HepG2 (cell line): Measurements from ENCODE around the gene SMAP2. TPM values are rescaled to one million over a fixed set of nuclear protein-coding genes. Genes with fewer than 3 reads are reported as not detected.
A peak's percentile ranks its signal among the peaks of the same experiment; 100 is the strongest.

ENCODE experiments used
- ATAD3A ChIP-seq: sonication (generic); formaldehyde crosslinking; IDR thresholded peaks from 2 replicates; pipeline ENCODE4 v1.4.0; 2020; ENCODE audit warnings: missing genetic modification reagents
- GABPB1 ChIP-seq: IDR thresholded peaks from 2 replicates; pipeline ENCODE4 v1.6.1; 2016; ENCODE audit warnings: mild to moderate bottlenecking, missing genetic modification reagents, moderate library complexity, missing compliant biosample characterization
- HDAC6 ChIP-seq: fragments of 200-600 bp; sonication (generic); IDR thresholded peaks from 2 replicates; pipeline ENCODE4 v1.7.0; 2017; ENCODE audit warnings: mild to moderate bottlenecking, antibody characterized with exemption, low read length, low read depth
- HHEX ChIP-seq: IDR thresholded peaks from 2 replicates; pipeline ENCODE4 v1.6.1; 2016; ENCODE audit warnings: control low read depth
- KLF11 ChIP-seq: IDR thresholded peaks from 2 replicates; pipeline ENCODE4 v1.6.1; 2016; ENCODE audit warnings: missing compliant biosample characterization
- SMAD3 ChIP-seq: sonication (generic); formaldehyde crosslinking; IDR thresholded peaks from 2 replicates; pipeline ENCODE4 v1.4.0; 2020; ENCODE audit warnings: missing genetic modification reagents
- SNRNP70 ChIP-seq: fragments of 200-400 bp; formaldehyde crosslinking; IDR thresholded peaks from 2 replicates; pipeline ENCODE4 v1.6.1; 2017; ENCODE audit warnings: mild to moderate bottlenecking, low read depth, low read length, moderate library complexity
- STAG1 ChIP-seq: sonication (generic); formaldehyde crosslinking; IDR thresholded peaks from 2 replicates; pipeline ENCODE4 v1.4.0; 2020; ENCODE audit warnings: missing genetic modification reagents
- ZBTB20 ChIP-seq: sonication (generic); formaldehyde crosslinking; IDR thresholded peaks from 2 replicates; pipeline ENCODE4 v1.8.1; 2023; ENCODE audit warnings: missing genetic modification reagents, low read depth, mild to moderate bottlenecking, borderline replicate concordance
- ZFP36 ChIP-seq: fragments of 150-350 bp; IDR thresholded peaks from 2 replicates; pipeline ENCODE4 v1.6.1; 2018; ENCODE audit warnings: borderline replicate concordance, low read length, low read depth; ENCODE audit not compliant: partially characterized antibody
- ZNF101 ChIP-seq: sonication (generic); formaldehyde crosslinking; IDR thresholded peaks from 2 replicates; pipeline ENCODE4 v1.4.0; 2020; ENCODE audit warnings: mild to moderate bottlenecking, low read depth, missing genetic modification reagents, borderline replicate concordance
- ZNF703 ChIP-seq: sonication (generic); formaldehyde crosslinking; IDR thresholded peaks from 2 replicates; pipeline ENCODE4 v1.5.1; 2020; ENCODE audit warnings: missing genetic modification reagents, mild to moderate bottlenecking, moderate library complexity, borderline replicate concordance
- ZNF780A ChIP-seq: sonication (generic); formaldehyde crosslinking; IDR thresholded peaks from 2 replicates; pipeline ENCODE4 v1.8.0; 2022; ENCODE audit warnings: mild to moderate bottlenecking, missing genetic modification reagents, moderate library complexity
- polyA plus RNA-seq, 8 experiments: library from polyadenylated mRNA; depleted of rRNA in 3 of 8; stranded (reverse) in 7 of 8; unstranded in 1 of 8; fragments of >200 nt; fragmentation: Illumina TruSeq in 4 of 8; extraction: Trizol in 4 of 8; gene quantifications; 2 replicates each; pipeline versions ENCODE4 v1.2.1 to v1.2.3, GENCODE V29; 2011 to 2016; ENCODE audit warnings: low read depth in 4 of 8, missing spikeins in 1 of 8, mixed read lengths in 1 of 8; ENCODE audit not compliant: insufficient read depth in 1 of 8
- total RNA-seq, 5 experiments: library from RNA; depleted of rRNA; stranded (reverse); fragments of >200 nt; fragmentation: Illumina TruSeq; extraction: Trizol; gene quantifications; 2 replicates each; pipeline ENCODE4 v1.2.3, GENCODE V29; 2016; ENCODE audit warnings: low read depth in 1 of 5
- TF ChIP-seq, protein P1 (sequence below): sonication (generic); formaldehyde crosslinking; IDR thresholded peaks from 2 replicates; pipeline ENCODE4 v1.4.0; 2020; ENCODE audit warnings: mild to moderate bottlenecking, missing genetic modification reagents
- TF ChIP-seq, protein P2 (sequence below): sonication (generic); formaldehyde crosslinking; IDR thresholded peaks from 2 replicates; pipeline ENCODE4 v1.4.0; 2020; ENCODE audit warnings: missing genetic modification reagents
- TF ChIP-seq, protein P3 (sequence below): IDR thresholded peaks from 2 replicates; pipeline ENCODE4 v1.6.1; 2016
- TF ChIP-seq, protein P4 (sequence below): sonication (generic); formaldehyde crosslinking; IDR thresholded peaks from 2 replicates; pipeline ENCODE4 v1.4.0; 2020; ENCODE audit warnings: missing genetic modification reagents
- TF ChIP-seq, protein P5 (sequence below): sonication (generic); formaldehyde crosslinking; IDR thresholded peaks from 2 replicates; pipeline ENCODE4 v1.5.0; 2020; ENCODE audit warnings: missing genetic modification reagents
- TF ChIP-seq, protein P6 (sequence below): IDR thresholded peaks from 2 replicates; pipeline ENCODE4 v1.6.1; 2016; ENCODE audit warnings: control low read depth
- TF ChIP-seq, protein P7 (sequence below): sonication (generic); formaldehyde crosslinking; IDR thresholded peaks from 2 replicates; pipeline ENCODE4 v1.4.0; 2020; ENCODE audit warnings: mild to moderate bottlenecking, missing genetic modification reagents
- TF ChIP-seq, protein P8 (sequence below): sonication (generic); formaldehyde crosslinking; IDR thresholded peaks from 2 replicates; pipeline ENCODE4 v1.4.0; 2020; ENCODE audit warnings: missing genetic modification reagents, borderline replicate concordance

The SMAP2 gene
- total and polyA plus RNA-seq, 2 of the 13 experiments (the other 11 are each of a cell fraction or from before 2014, with no cell fraction given), result 19.0 to 22.3 TPM

DNA sequence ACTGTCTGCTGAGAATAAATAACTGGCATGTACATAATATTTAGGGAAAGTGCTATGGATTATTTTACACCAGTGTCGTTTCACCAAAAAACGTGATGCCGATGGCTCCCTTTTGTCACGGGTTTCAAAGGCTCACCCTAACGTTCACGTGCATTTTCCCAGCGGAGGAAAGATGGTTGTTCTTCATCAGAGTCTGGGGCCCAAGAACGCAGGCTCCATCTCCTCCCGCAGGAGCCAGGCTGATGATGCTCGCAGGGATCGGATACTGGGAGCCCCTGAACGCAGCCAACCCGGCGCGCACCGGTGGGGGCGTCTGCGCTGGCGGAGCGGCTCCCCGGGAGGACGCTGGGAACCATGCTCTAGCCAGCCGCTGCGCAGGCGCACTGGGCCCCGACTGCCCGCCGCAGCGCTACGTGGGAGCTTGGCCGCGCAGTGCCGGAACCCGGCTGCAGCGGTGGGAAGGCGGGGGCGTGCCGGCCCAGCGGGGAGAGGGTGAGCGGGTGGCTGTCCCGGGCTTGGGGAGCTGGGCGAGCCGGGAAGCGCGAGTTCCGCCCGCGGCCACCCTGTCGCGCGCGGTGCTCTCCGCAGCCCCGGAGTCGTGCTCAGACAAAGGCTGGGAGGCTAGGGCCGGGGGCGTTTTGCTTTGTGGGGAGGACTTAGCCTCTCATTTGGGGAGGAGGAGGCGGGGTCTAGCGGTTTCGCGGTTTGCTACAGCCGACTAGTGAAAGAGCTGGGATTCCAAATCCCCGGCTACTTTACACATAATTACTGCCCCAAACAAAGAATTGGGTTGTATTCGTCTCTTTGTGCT is 76.4 kb downstream of the SMAP2 start, which contains the start of gene ZFP69B (continued):
- TF ChIP-seq ZNF703 (CRISPR knock-in tag), result no peak
- TF ChIP-seq SNRNP70, result no peak
- TF ChIP-seq, protein P1, sequence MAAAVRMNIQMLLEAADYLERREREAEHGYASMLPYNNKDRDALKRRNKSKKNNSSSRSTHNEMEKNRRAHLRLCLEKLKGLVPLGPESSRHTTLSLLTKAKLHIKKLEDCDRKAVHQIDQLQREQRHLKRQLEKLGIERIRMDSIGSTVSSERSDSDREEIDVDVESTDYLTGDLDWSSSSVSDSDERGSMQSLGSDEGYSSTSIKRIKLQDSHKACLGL (CRISPR knock-in tag), result peak; percentile 91
- TF ChIP-seq, protein P2, sequence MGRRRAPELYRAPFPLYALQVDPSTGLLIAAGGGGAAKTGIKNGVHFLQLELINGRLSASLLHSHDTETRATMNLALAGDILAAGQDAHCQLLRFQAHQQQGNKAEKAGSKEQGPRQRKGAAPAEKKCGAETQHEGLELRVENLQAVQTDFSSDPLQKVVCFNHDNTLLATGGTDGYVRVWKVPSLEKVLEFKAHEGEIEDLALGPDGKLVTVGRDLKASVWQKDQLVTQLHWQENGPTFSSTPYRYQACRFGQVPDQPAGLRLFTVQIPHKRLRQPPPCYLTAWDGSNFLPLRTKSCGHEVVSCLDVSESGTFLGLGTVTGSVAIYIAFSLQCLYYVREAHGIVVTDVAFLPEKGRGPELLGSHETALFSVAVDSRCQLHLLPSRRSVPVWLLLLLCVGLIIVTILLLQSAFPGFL, result no peak
- peak; percentile 8; the same call in 1 of the 2 replicates for TF ChIP-seq STAG1 (CRISPR knock-in tag)
- TF ChIP-seq KLF11, result no peak
- TF ChIP-seq GABPB1 (CRISPR knock-in tag), result peak; percentile 85
- TF ChIP-seq, protein P3, sequence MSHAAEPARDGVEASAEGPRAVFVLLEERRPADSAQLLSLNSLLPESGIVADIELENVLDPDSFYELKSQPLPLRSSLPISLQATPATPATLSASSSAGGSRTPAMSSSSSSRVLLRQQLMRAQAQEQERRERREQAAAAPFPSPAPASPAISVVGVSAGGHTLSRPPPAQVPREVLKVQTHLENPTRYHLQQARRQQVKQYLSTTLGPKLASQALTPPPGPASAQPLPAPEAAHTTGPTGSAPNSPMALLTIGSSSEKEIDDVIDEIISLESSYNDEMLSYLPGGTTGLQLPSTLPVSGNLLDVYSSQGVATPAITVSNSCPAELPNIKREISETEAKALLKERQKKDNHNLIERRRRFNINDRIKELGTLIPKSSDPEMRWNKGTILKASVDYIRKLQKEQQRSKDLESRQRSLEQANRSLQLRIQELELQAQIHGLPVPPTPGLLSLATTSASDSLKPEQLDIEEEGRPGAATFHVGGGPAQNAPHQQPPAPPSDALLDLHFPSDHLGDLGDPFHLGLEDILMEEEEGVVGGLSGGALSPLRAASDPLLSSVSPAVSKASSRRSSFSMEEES (CRISPR knock-in tag), result no peak
- TF ChIP-seq ZBTB20 (CRISPR knock-in tag), result no peak
- TF ChIP-seq, protein P4, sequence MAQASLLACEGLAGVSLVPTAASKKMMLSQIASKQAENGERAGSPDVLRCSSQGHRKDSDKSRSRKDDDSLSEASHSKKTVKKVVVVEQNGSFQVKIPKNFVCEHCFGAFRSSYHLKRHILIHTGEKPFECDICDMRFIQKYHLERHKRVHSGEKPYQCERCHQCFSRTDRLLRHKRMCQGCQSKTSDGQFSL (CRISPR knock-in tag), result no peak
- TF ChIP-seq, protein P5, sequence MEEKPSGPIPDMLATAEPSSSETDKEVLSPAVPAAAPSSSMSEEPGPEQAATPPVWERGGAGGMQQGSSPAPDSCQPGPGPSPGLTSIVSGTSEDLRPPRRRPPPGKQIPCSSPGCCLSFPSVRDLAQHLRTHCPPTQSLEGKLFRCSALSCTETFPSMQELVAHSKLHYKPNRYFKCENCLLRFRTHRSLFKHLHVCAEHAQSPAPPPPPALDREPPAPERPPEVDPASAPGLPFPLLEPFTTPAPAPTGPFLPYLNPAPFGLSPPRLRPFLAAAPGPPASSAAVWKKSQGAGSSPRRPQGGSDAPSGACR (CRISPR knock-in tag), result peak; percentile 94; the same call in 1 of the 2 replicates
- no peak for TF ChIP-seq HDAC6
- no peak for TF ChIP-seq HHEX
- TF ChIP-seq ZFP36, result no peak
- TF ChIP-seq, protein P6, sequence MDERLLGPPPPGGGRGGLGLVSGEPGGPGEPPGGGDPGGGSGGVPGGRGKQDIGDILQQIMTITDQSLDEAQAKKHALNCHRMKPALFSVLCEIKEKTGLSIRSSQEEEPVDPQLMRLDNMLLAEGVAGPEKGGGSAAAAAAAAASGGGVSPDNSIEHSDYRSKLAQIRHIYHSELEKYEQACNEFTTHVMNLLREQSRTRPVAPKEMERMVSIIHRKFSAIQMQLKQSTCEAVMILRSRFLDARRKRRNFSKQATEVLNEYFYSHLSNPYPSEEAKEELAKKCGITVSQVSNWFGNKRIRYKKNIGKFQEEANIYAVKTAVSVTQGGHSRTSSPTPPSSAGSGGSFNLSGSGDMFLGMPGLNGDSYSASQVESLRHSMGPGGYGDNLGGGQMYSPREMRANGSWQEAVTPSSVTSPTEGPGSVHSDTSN (CRISPR knock-in tag), result no peak
- TF ChIP-seq SMAD3 (CRISPR knock-in tag), result no peak; the same call in none of the 2 replicates
- TF ChIP-seq ZNF101 (CRISPR knock-in tag), result no peak
- no peak for TF ChIP-seq ZNF780A (CRISPR knock-in tag)
- TF ChIP-seq, protein P7, sequence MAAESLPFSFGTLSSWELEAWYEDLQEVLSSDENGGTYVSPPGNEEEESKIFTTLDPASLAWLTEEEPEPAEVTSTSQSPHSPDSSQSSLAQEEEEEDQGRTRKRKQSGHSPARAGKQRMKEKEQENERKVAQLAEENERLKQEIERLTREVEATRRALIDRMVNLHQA (CRISPR knock-in tag), result no peak
- TF ChIP-seq ATAD3A (CRISPR knock-in tag), result no peak
- TF ChIP-seq, protein P8, sequence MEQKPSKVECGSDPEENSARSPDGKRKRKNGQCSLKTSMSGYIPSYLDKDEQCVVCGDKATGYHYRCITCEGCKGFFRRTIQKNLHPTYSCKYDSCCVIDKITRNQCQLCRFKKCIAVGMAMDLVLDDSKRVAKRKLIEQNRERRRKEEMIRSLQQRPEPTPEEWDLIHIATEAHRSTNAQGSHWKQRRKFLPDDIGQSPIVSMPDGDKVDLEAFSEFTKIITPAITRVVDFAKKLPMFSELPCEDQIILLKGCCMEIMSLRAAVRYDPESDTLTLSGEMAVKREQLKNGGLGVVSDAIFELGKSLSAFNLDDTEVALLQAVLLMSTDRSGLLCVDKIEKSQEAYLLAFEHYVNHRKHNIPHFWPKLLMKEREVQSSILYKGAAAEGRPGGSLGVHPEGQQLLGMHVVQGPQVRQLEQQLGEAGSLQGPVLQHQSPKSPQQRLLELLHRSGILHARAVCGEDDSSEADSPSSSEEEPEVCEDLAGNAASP (CRISPR knock-in tag), result 0 out of 2 replicates have a peak, but pooled peaks have one; percentile 11
